SH-SY5Y (cell line): Measurements from ENCODE around the gene TTI1.

Experiments used
- GATA2 ChIP-seq: IDR thresholded peaks from 2 replicates; pipeline ENCODE4 v1.6.1; 2011; ENCODE audit warnings: mild to moderate bottlenecking, low read depth, low read length
- GATA3 ChIP-seq: IDR thresholded peaks from 2 replicates; pipeline ENCODE4 v1.6.1; 2011; ENCODE audit warnings: low read depth, mild to moderate bottlenecking, low read length, moderate library complexity

GRCh38 chr20:38075161-38075998, 42.1 kb upstream of the TTI1 start:
- TF ChIP-seq GATA2 (no peak), GATA3 (no peak)
